ENCODE results near the gene BRIP1.
"Not testable (repeated sequence)": the region's sequence is repeated elsewhere in the genome, so short reads cannot be mapped to it uniquely, and the experiment has no call there.

Gene BRIP1

GRCh38 chr17:61821655-61822054, 41.7 kb downstream of the BRIP1 start:
- no peak for DNase-seq (ENCODE audit: low read depth)
- TF ChIP-seq CTCF (conservative IDR thresholded peaks at IDR 0.05; ENCODE audit: low read depth, low read length): no peak
- no peak overlapping the region for H3K4me3 ChIP-seq (ENCODE audit: low read depth, low read length)

- DNase-seq (ENCODE audit: low read depth); H3K4me3 ChIP-seq (ENCODE audit: low read depth, low read length): not testable (repeated sequence)
These were observed 44.1 kb downstream of the BRIP1 start for GRCh38 chr17:61819265-61819664.

- DNase-seq (ENCODE audit: low read depth): no peak
- H3K4me3 ChIP-seq (ENCODE audit: low read depth, low read length): no peak overlapping the region
- no peak for TF ChIP-seq CTCF (conservative IDR thresholded peaks at IDR 0.05; ENCODE audit: low read depth, low read length)
These were observed 45.1 kb downstream of the BRIP1 start for GRCh38 chr17:61818225-61818624.

GRCh38 chr17:61817452-61817851, 45.9 kb downstream of the BRIP1 start:
- no peak for DNase-seq (ENCODE audit: low read depth)
- TF ChIP-seq CTCF (conservative IDR thresholded peaks at IDR 0.05; ENCODE audit: low read depth, low read length): no peak

GRCh38 chr17:61816538-61816937, 46.8 kb downstream of the BRIP1 start:
- TF ChIP-seq CTCF (conservative IDR thresholded peaks at IDR 0.05; ENCODE audit: low read depth, low read length): no peak
- no peak for DNase-seq (ENCODE audit: low read depth)
- H3K4me3 ChIP-seq (ENCODE audit: low read depth, low read length): no peak overlapping the region

More at GRCh38 chr17:61817452-61817851, 45.9 kb downstream of the BRIP1 start:
- H3K4me3 ChIP-seq (ENCODE audit: low read depth, low read length): no peak overlapping the region

- DNase-seq (ENCODE audit: low read depth): no peak
- TF ChIP-seq CTCF (conservative IDR thresholded peaks at IDR 0.05; ENCODE audit: low read depth, low read length): no peak
- no peak overlapping the region for H3K4me3 ChIP-seq (ENCODE audit: low read depth, low read length)
These were observed 47.3 kb downstream of the BRIP1 start for GRCh38 chr17:61815863-61816503.

GRCh38 chr17:61814485-61814884, 48.8 kb downstream of the BRIP1 start:
- no peak for DNase-seq (ENCODE audit: low read depth)
- H3K4me3 ChIP-seq (ENCODE audit: low read depth, low read length): no peak overlapping the region
- no peak for TF ChIP-seq CTCF (conservative IDR thresholded peaks at IDR 0.05; ENCODE audit: low read depth, low read length)

Data from choroid plexus epithelial cell (primary cell).